ENCODE results near the gene NEGR1. TPM values are rescaled to one million over a fixed set of nuclear protein-coding genes. Genes with fewer than 3 reads are reported as not detected.

NEGR1 gene
- total RNA-seq, 1 experiment from 2014 or later: 0.05 TPM

DNA sequence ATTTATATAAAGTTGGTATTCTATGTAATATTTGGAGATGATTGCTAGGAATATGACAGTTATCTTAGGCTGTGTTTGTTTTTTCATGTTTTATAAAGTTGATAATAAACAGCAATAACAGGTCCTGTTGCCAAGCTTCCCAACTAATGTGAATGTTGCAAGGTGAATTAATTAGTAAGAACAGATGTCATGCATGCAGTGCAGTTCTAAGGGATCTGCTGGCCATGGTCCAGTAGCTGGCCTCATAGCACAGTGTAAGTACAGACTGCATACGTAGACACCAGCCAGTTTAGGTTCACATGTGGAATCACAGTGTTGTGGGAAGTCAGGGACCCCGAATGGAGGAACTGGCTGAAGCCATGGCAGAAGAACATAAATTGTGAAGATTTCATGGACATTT lies 478.2 kb downstream of the NEGR1 start:
- ChIA-PET POLR2A (no interaction called here), CTCF (no interaction called here), RAD21 (ENCODE audit: low non-redundant PET in 1 of 2, low total read pairs in 2 of 2, uncharacterized antibody in 2 of 2, unreplicated experiment in 2 of 2) (no interaction called here)
- no peaks in the 10 kb centered on the region for H4K20me1 ChIP-seq (ENCODE audit: insufficient read depth)
- H3K79me2 ChIP-seq (ENCODE audit: insufficient read depth, low read length): no peaks in the 10 kb centered on the region
- no peaks in the 10 kb centered on the region for H3K4me1 ChIP-seq (ENCODE audit: control insufficient read depth in 1 of 2, insufficient read depth in 2 of 2, low read length in 2 of 2)
- H3K4me3 ChIP-seq (replicated peaks in 1 of 2; ENCODE audit: low read depth in 1 of 2, low read length in 2 of 2): no peak overlapping the region
- H3K4me2 ChIP-seq (ENCODE audit: low read length): no peak overlapping the region
- H3K9ac ChIP-seq (ENCODE audit: low read length): no peak overlapping the region
- intact Hi-C loops (cut with micrococcal nuclease): no loop called here
- DNase-seq (ENCODE audit: low read depth, low spot score) (no peak), ATAC-seq (no peak)
- H3K36me3 ChIP-seq (ENCODE audit: control insufficient read depth in 1 of 2, insufficient read depth in 2 of 2, low read length in 2 of 2): no peaks in the 10 kb centered on the region
- H3K27me3 ChIP-seq (ENCODE audit: insufficient read depth, low read length): no peaks in the 10 kb centered on the region
- H3K27ac ChIP-seq (ENCODE audit: low read depth, low read length): no peak overlapping the region
- no peaks in the 10 kb centered on the region for H3K9me2 ChIP-seq (ENCODE audit: insufficient read depth)
- H2AFZ ChIP-seq (ENCODE audit: low read depth, low read length, poor library complexity, severe bottlenecking): no peak overlapping the region
- TF ChIP-seq CBX3 (IDR thresholded peaks at IDR 0.05; ENCODE audit: low read depth): no peak
- no peak for TF ChIP-seq FOSL1 (IDR thresholded peaks at IDR 0.05; ENCODE audit: low read depth)
- no peak for TF ChIP-seq SP1 (IDR thresholded peaks at IDR 0.05; ENCODE audit: low read depth)
- no peak for TF ChIP-seq POLR2AphosphoS5 (IDR thresholded peaks at IDR 0.05; ENCODE audit: low read depth, low read length)
- TF ChIP-seq ELF1 (IDR thresholded peaks at IDR 0.05; ENCODE audit: borderline replicate concordance, low read depth): no peak
- TF ChIP-seq TCF7L2 (IDR thresholded peaks at IDR 0.05; ENCODE audit: borderline replicate concordance, extremely low read depth, insufficient read depth, insufficient read length): no peak
- TF ChIP-seq RAD21 (IDR thresholded peaks at IDR 0.05; ENCODE audit: low read depth): no peak
- no peak for TF ChIP-seq SRF (IDR thresholded peaks at IDR 0.05; ENCODE audit: low read depth)
- BruUV-seq (replicated peaks): no TSS peak
- peaks cover 3 to 19% of the 10 kb centered on the region in 2 experiments; a peak in 3 of 4 replicates for H3K9me3 ChIP-seq (ENCODE audit: control insufficient read depth in 1 of 2, insufficient read depth in 1 of 2, low read depth in 1 of 2, low read length in 2 of 2)

DNA sequence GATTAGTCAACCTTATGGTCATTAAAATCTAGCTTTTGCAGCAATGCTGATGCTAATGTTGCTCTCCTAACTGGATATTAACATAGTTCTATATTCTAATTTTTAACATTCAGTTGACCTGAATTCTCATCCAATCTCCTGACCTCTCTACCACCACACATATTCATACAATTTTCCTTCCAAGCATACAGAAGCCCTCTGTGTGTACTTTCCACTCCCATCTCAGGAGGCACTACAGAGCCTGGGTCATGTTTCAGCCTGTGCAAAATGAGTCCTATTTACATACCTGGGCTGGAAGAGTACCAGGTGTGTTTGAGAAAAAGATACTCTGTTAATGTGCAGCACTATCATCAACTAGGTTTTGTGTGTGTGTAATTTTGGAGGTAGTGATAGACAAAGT lies 486.3 kb downstream of the NEGR1 start:
- ChIA-PET CTCF (no interaction called here), POLR2A (no interaction called here), RAD21 (ENCODE audit: low non-redundant PET in 1 of 2, low total read pairs in 2 of 2, uncharacterized antibody in 2 of 2, unreplicated experiment in 2 of 2) (no interaction called here)
- no TSS peak for BruUV-seq (replicated peaks)
- Histone ChIP-seq H3K79me2 (ENCODE audit: insufficient read depth, low read length) (no peaks in the 10 kb centered on the region), H4K20me1 (ENCODE audit: insufficient read depth) (no peaks in the 10 kb centered on the region), H2AFZ (ENCODE audit: low read depth, low read length, poor library complexity, severe bottlenecking) (no peak overlapping the region), H3K9me3 (ENCODE audit: control insufficient read depth in 1 of 2, insufficient read depth in 1 of 2, low read depth in 1 of 2, low read length in 2 of 2) (peaks cover 4 to 6% of the 10 kb centered on the region in 2 experiments; a peak in 3 of 4 replicates), H3K4me1 (ENCODE audit: control insufficient read depth in 1 of 2, insufficient read depth in 2 of 2, low read length in 2 of 2) (no peaks in the 10 kb centered on the region), H3K9me2 (ENCODE audit: insufficient read depth) (no peaks in the 10 kb centered on the region), H3K9ac (ENCODE audit: low read length) (no peak overlapping the region), H3K27me3 (ENCODE audit: insufficient read depth, low read length) (no peaks in the 10 kb centered on the region), H3K4me3 (replicated peaks in 1 of 2; ENCODE audit: low read depth in 1 of 2, low read length in 2 of 2) (no peak overlapping the region), H3K27ac (ENCODE audit: low read depth, low read length) (no peak overlapping the region), H3K36me3 (ENCODE audit: control insufficient read depth in 1 of 2, insufficient read depth in 2 of 2, low read length in 2 of 2) (no peaks in the 10 kb centered on the region), H3K4me2 (ENCODE audit: low read length) (no peak overlapping the region)
- DNase-seq (ENCODE audit: low read depth, low spot score) (no peak), ATAC-seq (no peak)
- intact Hi-C loops (cut with micrococcal nuclease): no loop called here
- TF ChIP-seq RAD21 (IDR thresholded peaks at IDR 0.05; ENCODE audit: low read depth): no peak
- TF ChIP-seq, protein P1, sequence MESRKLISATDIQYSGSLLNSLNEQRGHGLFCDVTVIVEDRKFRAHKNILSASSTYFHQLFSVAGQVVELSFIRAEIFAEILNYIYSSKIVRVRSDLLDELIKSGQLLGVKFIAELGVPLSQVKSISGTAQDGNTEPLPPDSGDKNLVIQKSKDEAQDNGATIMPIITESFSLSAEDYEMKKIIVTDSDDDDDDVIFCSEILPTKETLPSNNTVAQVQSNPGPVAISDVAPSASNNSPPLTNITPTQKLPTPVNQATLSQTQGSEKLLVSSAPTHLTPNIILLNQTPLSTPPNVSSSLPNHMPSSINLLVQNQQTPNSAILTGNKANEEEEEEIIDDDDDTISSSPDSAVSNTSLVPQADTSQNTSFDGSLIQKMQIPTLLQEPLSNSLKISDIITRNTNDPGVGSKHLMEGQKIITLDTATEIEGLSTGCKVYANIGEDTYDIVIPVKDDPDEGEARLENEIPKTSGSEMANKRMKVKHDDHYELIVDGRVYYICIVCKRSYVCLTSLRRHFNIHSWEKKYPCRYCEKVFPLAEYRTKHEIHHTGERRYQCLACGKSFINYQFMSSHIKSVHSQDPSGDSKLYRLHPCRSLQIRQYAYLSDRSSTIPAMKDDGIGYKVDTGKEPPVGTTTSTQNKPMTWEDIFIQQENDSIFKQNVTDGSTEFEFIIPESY (IDR thresholded peaks at IDR 0.05; ENCODE audit: extremely low read depth, insufficient replicate concordance, low read length): no peak
- TF ChIP-seq POLR2A (IDR thresholded peaks at IDR 0.05; ENCODE audit: borderline replicate concordance, extremely low read depth, insufficient read depth, insufficient read length): no peak
- TF ChIP-seq, protein P2, sequence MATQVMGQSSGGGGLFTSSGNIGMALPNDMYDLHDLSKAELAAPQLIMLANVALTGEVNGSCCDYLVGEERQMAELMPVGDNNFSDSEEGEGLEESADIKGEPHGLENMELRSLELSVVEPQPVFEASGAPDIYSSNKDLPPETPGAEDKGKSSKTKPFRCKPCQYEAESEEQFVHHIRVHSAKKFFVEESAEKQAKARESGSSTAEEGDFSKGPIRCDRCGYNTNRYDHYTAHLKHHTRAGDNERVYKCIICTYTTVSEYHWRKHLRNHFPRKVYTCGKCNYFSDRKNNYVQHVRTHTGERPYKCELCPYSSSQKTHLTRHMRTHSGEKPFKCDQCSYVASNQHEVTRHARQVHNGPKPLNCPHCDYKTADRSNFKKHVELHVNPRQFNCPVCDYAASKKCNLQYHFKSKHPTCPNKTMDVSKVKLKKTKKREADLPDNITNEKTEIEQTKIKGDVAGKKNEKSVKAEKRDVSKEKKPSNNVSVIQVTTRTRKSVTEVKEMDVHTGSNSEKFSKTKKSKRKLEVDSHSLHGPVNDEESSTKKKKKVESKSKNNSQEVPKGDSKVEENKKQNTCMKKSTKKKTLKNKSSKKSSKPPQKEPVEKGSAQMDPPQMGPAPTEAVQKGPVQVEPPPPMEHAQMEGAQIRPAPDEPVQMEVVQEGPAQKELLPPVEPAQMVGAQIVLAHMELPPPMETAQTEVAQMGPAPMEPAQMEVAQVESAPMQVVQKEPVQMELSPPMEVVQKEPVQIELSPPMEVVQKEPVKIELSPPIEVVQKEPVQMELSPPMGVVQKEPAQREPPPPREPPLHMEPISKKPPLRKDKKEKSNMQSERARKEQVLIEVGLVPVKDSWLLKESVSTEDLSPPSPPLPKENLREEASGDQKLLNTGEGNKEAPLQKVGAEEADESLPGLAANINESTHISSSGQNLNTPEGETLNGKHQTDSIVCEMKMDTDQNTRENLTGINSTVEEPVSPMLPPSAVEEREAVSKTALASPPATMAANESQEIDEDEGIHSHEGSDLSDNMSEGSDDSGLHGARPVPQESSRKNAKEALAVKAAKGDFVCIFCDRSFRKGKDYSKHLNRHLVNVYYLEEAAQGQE (IDR thresholded peaks at IDR 0.05; ENCODE audit: low read depth): no peak
- TF ChIP-seq EZH2 (IDR thresholded peaks at IDR 0.05): no peak
- no peak for TF ChIP-seq SIN3A (IDR thresholded peaks at IDR 0.05; ENCODE audit: low read depth)
- no peak for TF ChIP-seq FOSL1 (IDR thresholded peaks at IDR 0.05; ENCODE audit: low read depth)
- no peak for TF ChIP-seq EGR1 (IDR thresholded peaks at IDR 0.05; ENCODE audit: low read depth)
- TF ChIP-seq, protein P3, sequence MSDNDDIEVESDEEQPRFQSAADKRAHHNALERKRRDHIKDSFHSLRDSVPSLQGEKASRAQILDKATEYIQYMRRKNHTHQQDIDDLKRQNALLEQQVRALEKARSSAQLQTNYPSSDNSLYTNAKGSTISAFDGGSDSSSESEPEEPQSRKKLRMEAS (IDR thresholded peaks at IDR 0.05): no peak
- TF ChIP-seq SP1 (IDR thresholded peaks at IDR 0.05; ENCODE audit: low read depth): no peak
- no peak for TF ChIP-seq JUND (IDR thresholded peaks at IDR 0.05)
- TF ChIP-seq CBX3 (IDR thresholded peaks at IDR 0.05; ENCODE audit: low read depth): no peak
